ENCODE data around the gene ENTPD1. TPM values are rescaled to one million over a fixed set of nuclear protein-coding genes. Genes with fewer than 3 reads are reported as not detected.

Gene ENTPD1
- total and polyA plus RNA-seq, 2 donors (not counting 1 experiment from before 2014, with no cell fraction given): 0.47 to 3.3 TPM

- Histone ChIP-seq H3K9ac (ENCODE audit: insufficient read depth, low read length) (no peak overlapping the region), H4K20me1 (ENCODE audit: control insufficient read depth, extremely low read depth, insufficient read depth, low read length) (no peaks in the 10 kb centered on the region), H2AFZ (ENCODE audit: low read length) (no peak overlapping the region), H3K36me3 (ENCODE audit: control insufficient read depth, insufficient read depth, low read length) (no peaks in the 10 kb centered on the region), H3K79me2 (ENCODE audit: control insufficient read depth, insufficient read depth, low read length) (no peaks in the 10 kb centered on the region), H3K4me3 (replicated peaks in 1 of 4; ENCODE audit: control extremely low read depth in 1 of 4, insufficient read depth in 1 of 4, low read depth in 3 of 4, low read length in 4 of 4) (no peak overlapping the region), H3K27ac (ENCODE audit: insufficient read depth, low read length) (no peak overlapping the region), H3K9me3 (ENCODE audit: control insufficient read depth, insufficient read depth, low read depth, low read length) (no peaks in the 10 kb centered on the region), H3K27me3 (ENCODE audit: control insufficient read depth, insufficient read depth, low read length) (no peaks in the 10 kb centered on the region), H3K4me2 (ENCODE audit: extremely low read depth, insufficient read depth, low read length) (no peak overlapping the region), H3K4me1 (ENCODE audit: control insufficient read depth, extremely low read depth, insufficient read depth, low read length) (no peaks in the 10 kb centered on the region)
- DNase-seq (ENCODE audit: low read depth in 2 of 2): no peak
- TF ChIP-seq EZH2 (IDR thresholded peaks at IDR 0.05; ENCODE audit: low read length, missing control alignments) (no peak), CTCF (conservative IDR thresholded peaks at IDR 0.05 in 1 of 2, IDR thresholded peaks at IDR 0.05 in 1 of 2; ENCODE audit: low read depth in 1 of 2, low read length in 2 of 2) (no peak)
These were observed 91.0 kb downstream of the ENTPD1 start for GRCh38 chr10:95847007-95847406.

- TF ChIP-seq CTCF (conservative IDR thresholded peaks at IDR 0.05 in 1 of 2, IDR thresholded peaks at IDR 0.05 in 1 of 2; ENCODE audit: low read depth in 1 of 2, low read length in 2 of 2): no peak
- TF ChIP-seq EZH2 (IDR thresholded peaks at IDR 0.05; ENCODE audit: low read length, missing control alignments): no peak
- Histone ChIP-seq H3K27me3 (ENCODE audit: control insufficient read depth, insufficient read depth, low read length) (no peaks in the 10 kb centered on the region), H3K4me1 (ENCODE audit: control insufficient read depth, extremely low read depth, insufficient read depth, low read length) (no peaks in the 10 kb centered on the region), H3K4me3 (replicated peaks in 1 of 4; ENCODE audit: control extremely low read depth in 1 of 4, insufficient read depth in 1 of 4, low read depth in 3 of 4, low read length in 4 of 4) (no peak overlapping the region), H4K20me1 (ENCODE audit: control insufficient read depth, extremely low read depth, insufficient read depth, low read length) (no peaks in the 10 kb centered on the region), H3K36me3 (ENCODE audit: control insufficient read depth, insufficient read depth, low read length) (no peaks in the 10 kb centered on the region), H2AFZ (ENCODE audit: low read length) (no peak overlapping the region), H3K9ac (ENCODE audit: insufficient read depth, low read length) (no peak overlapping the region), H3K27ac (ENCODE audit: insufficient read depth, low read length) (no peak overlapping the region), H3K79me2 (ENCODE audit: control insufficient read depth, insufficient read depth, low read length) (no peaks in the 10 kb centered on the region), H3K4me2 (ENCODE audit: extremely low read depth, insufficient read depth, low read length) (no peak overlapping the region), H3K9me3 (ENCODE audit: control insufficient read depth, insufficient read depth, low read depth, low read length) (no peaks in the 10 kb centered on the region)
- DNase-seq (ENCODE audit: low read depth in 2 of 2): no peak
These were observed 92.9 kb downstream of the ENTPD1 start for GRCh38 chr10:95848841-95849240.

GRCh38 chr10:95850791-95851190 lies 94.8 kb downstream of the ENTPD1 start:
- Histone ChIP-seq H3K9me3 (ENCODE audit: control insufficient read depth, insufficient read depth, low read depth, low read length) (no peaks in the 10 kb centered on the region), H3K4me1 (ENCODE audit: control insufficient read depth, extremely low read depth, insufficient read depth, low read length) (no peaks in the 10 kb centered on the region), H3K27me3 (ENCODE audit: control insufficient read depth, insufficient read depth, low read length) (no peaks in the 10 kb centered on the region), H3K79me2 (ENCODE audit: control insufficient read depth, insufficient read depth, low read length) (no peaks in the 10 kb centered on the region), H4K20me1 (ENCODE audit: control insufficient read depth, extremely low read depth, insufficient read depth, low read length) (no peaks in the 10 kb centered on the region), H3K4me3 (replicated peaks in 1 of 4; ENCODE audit: control extremely low read depth in 1 of 4, insufficient read depth in 1 of 4, low read depth in 3 of 4, low read length in 4 of 4) (no peak overlapping the region), H3K4me2 (ENCODE audit: extremely low read depth, insufficient read depth, low read length) (no peak overlapping the region), H2AFZ (ENCODE audit: low read length) (no peak overlapping the region), H3K36me3 (ENCODE audit: control insufficient read depth, insufficient read depth, low read length) (no peaks in the 10 kb centered on the region), H3K27ac (ENCODE audit: insufficient read depth, low read length) (no peak overlapping the region), H3K9ac (ENCODE audit: insufficient read depth, low read length) (no peak overlapping the region)
- TF ChIP-seq EZH2 (IDR thresholded peaks at IDR 0.05; ENCODE audit: low read length, missing control alignments): no peak
- TF ChIP-seq CTCF (conservative IDR thresholded peaks at IDR 0.05 in 1 of 2, IDR thresholded peaks at IDR 0.05 in 1 of 2; ENCODE audit: low read depth in 1 of 2, low read length in 2 of 2): no peak
- no peak for DNase-seq (ENCODE audit: low read depth in 2 of 2)

All from fibroblast of lung (primary cell).